Transverse colon (tissue), 4 donors: ENCODE results near the gene OSBPL10. TPM values are rescaled to one million over a fixed set of nuclear protein-coding genes. Genes with fewer than 3 reads are reported as not detected.

Experiments used
- DNase-seq: peaks from one replicate; pipeline ENCODE4 v3.0.0-alpha.2; 2019
- H3K27ac ChIP-seq, 4 donors: fragments of 200-600 bp; sonication (generic); 2 replicates each; pipeline ENCODE4 v1.5.1; 2016 to 2018; ENCODE audit warnings: inconsistent platforms in 4 of 4
- H3K27me3 ChIP-seq: fragments of 200-600 bp; sonication (generic); 2 replicates; pipeline ENCODE4 v1.5.1; 2017; ENCODE audit warnings: inconsistent platforms
- H3K36me3 ChIP-seq, 4 donors: fragments of 200-600 bp; sonication (generic); 2 replicates each; pipeline ENCODE4 v1.5.1; 2017 to 2019; ENCODE audit warnings: inconsistent platforms in 4 of 4
- H3K4me1 ChIP-seq, 4 donors: fragments of 200-600 bp; sonication (generic); 2 replicates each; pipeline ENCODE4 v1.5.1; 2017 to 2020; ENCODE audit warnings: inconsistent platforms in 4 of 4
- H3K4me3 ChIP-seq, 4 donors: fragments of 200-600 bp; sonication (generic); 1 replicate in 1 of 4; 2 replicates in 3 of 4; pipeline versions ENCODE4 v1.5.1 to v1.6.1; 2017 to 2019; ENCODE audit warnings: inconsistent platforms in 4 of 4
- H3K9me3 ChIP-seq, 2 donors: fragments of 200-600 bp; sonication (generic); 2 replicates each; pipeline ENCODE4 v1.5.1; 2017 to 2019; ENCODE audit warnings: inconsistent platforms in 2 of 2
- CTCF ChIP-seq, 5 experiments: fragments of 200-600 bp in 3 of 5; fragments of 450-650 bp in 2 of 5; sonication (generic) in 3 of 5; IDR thresholded peaks; 1 replicate in 2 of 5; 2 replicates in 3 of 5; pipeline ENCODE4 v1.5.1; 2016 to 2017; ENCODE audit warnings: antibody characterized with exemption in 5 of 5, inconsistent platforms in 3 of 5, mild to moderate bottlenecking in 2 of 5, moderate library complexity in 1 of 5
- EP300 ChIP-seq: sonication (generic); formaldehyde crosslinking; IDR thresholded peaks from one replicate; pipeline ENCODE4 v1.6.1; 2017; ENCODE audit warnings: antibody characterized with exemption, low read depth
- POLR2A ChIP-seq: fragments of 450-650 bp; IDR thresholded peaks from one replicate; pipeline ENCODE4 v1.6.1; 2016; ENCODE audit warnings: antibody characterized with exemption, mild to moderate bottlenecking, moderate library complexity
- POLR2AphosphoS5 ChIP-seq, 3 donors: sonication (generic); formaldehyde crosslinking; IDR thresholded peaks; one replicate each; pipeline ENCODE4 v1.6.1; 2016; ENCODE audit warnings: antibody characterized with exemption in 3 of 3
- WGBS, 2 donors: methylation state at CpG; one replicate each; pipeline ENCODE4 v1.1.5; 2018; ENCODE audit warnings: low coverage in 1 of 2; 5-methylcytosine and 5-hydroxymethylcytosine counted together
- in situ Hi-C, 4 donors: fragments of 200-750 bp; cut with MboI; loops; one replicate each; pipeline versions ENCODE4 v1.15.0 to v1.15.1; 2017; ENCODE audit warnings: low sequenced_read_pairs in 3 of 4, low pct_ligation_motif_present in 1 of 4, low pct_unique_long_range_greater_than_20kb in 1 of 4
- intact Hi-C: fragments of 100-400 bp; cut with DNase I; formaldehyde crosslinking; loops from one replicate; pipeline ENCODE4 v1.15.1; 2023; ENCODE audit warnings: low total_unique reads
- total RNA-seq, 4 donors: library from RNA; depleted of rRNA; stranded (reverse); fragments of >200 nt; gene quantifications; one replicate each; pipeline ENCODE4 v1.1.0, GENCODE V29; 2016

The OSBPL10 gene
- total RNA-seq, 4 donors from 2014 or later: 10.0 to 34.8 (median 19.5) TPM

DNA sequence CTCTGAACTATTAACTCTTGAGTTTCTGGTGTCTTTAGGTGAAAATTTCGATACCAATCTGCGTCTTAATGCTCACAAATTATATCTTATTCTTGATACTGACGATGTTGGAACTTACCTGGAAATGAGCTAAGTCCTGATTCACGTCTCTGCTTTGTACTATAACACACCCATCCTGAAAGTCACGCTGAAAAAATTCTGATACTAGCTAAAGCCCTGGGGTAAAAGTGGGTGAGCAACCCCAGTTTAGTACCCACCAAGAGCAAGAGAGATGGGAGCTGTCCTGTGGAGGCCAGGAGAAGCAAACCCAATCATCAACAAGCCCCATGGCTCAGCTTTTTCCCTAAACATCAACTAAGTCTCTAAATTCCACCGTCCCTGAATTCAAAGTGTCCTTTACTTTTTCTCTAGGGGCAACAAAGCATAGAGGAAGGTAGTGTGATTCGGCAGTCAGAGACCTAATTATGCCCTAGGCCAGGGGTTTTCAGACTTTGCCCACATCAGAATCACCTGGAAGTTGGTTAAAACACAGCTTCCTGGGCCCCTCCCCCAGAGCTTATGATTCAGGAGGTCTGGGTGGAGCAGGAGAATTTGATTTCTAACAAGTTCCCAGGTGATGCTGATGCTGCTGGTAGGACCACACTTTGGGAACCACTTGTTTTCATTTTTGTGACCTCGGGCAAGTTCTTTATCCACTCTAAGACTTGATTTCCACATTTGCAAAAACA lies 90.2 kb downstream of the OSBPL10 start:
- Histone ChIP-seq H3K27ac (no peak overlapping the region), H3K4me3 (no peak overlapping the region), H3K4me1 (peaks cover 0 to 10% (median 2%) of the 10 kb centered on the region in 4 donors), H3K27me3 (no peaks in the 10 kb centered on the region), H3K9me3 (no peaks in the 10 kb centered on the region), H3K36me3 (no peaks in the 10 kb centered on the region)
- intact Hi-C loops: no loop called here
- in situ Hi-C loops: no loop called here
- TF ChIP-seq CTCF (IDR thresholded peaks at IDR 0.05) (no peak), POLR2A (no peak), EP300 (no peak), POLR2AphosphoS5 (IDR thresholded peaks at IDR 0.05) (no peak)
- 77 to 86% methylated on average over 8 of the region's 8 CpGs for WGBS, 2 donors
- no peak for DNase-seq

DNA sequence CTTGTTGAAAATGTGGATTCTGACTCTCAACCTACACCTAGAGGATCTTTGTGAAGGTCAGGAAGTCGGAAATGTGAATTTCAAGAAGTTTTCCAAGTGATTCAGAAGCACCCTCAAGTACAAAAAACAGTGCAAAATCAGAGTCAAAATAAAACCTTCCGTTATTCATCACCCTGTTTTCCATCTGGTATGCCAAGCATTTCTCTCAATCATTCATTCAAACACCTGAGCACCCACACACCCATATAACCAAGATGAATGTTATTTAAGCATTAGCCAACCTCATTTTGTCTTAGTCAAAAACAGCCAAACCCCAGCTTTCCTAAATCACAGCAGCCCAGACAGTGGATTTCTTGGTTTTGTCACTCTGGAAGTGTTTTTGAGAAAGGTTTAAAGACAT lies 91.1 kb downstream of the OSBPL10 start:
- intact Hi-C loops (no loop called here), in situ Hi-C loops (no loop called here)
- no peak for DNase-seq
- no peaks in the 10 kb centered on the region for H3K27me3 ChIP-seq
- TF ChIP-seq EP300 (no peak), POLR2A (no peak), CTCF (IDR thresholded peaks at IDR 0.05) (no peak), POLR2AphosphoS5 (IDR thresholded peaks at IDR 0.05) (no peak)
- 84 to 86% methylated on average over 2 of the region's 2 CpGs for WGBS, 2 donors
- H3K4me3 ChIP-seq: no peak overlapping the region
- H3K36me3 ChIP-seq: no peaks in the 10 kb centered on the region
- H3K4me1 ChIP-seq: peaks cover 0 to 10% (median 2%) of the 10 kb centered on the region in 4 donors
- H3K27ac ChIP-seq: no peak overlapping the region
- no peaks in the 10 kb centered on the region for H3K9me3 ChIP-seq

- WGBS, 2 donors: 88 to 100% methylated on average over 2 to 3 of the region's 3 CpGs
- TF ChIP-seq POLR2AphosphoS5 (IDR thresholded peaks at IDR 0.05): no peak
- TF ChIP-seq CTCF (IDR thresholded peaks at IDR 0.05): no peak
- no peak for TF ChIP-seq POLR2A
- no peak for TF ChIP-seq EP300
These were observed 95.8 kb downstream of the OSBPL10 start for GRCh38 chr3:31885235-31885634.

GRCh38 chr3:31884251-31884650 lies 96.8 kb downstream of the OSBPL10 start:
- 94 to 100% methylated on average over 1 of the region's 1 CpG for whole genome bisulfite sequencing, 2 donors
- no peaks in the 10 kb centered on the region for H3K36me3 ChIP-seq
- no peaks in the 10 kb centered on the region for H3K9me3 ChIP-seq
- no peaks in the 10 kb centered on the region for H3K27me3 ChIP-seq
- no peak overlapping the region for H3K27ac ChIP-seq
- no peak overlapping the region for H3K4me3 ChIP-seq
- intact Hi-C loops: no loop called here
- no peak for DNase-seq
- peaks cover 0 to 2% (median 0%) of the 10 kb centered on the region in 4 donors for H3K4me1 ChIP-seq
- TF ChIP-seq CTCF (IDR thresholded peaks at IDR 0.05) (no peak), POLR2AphosphoS5 (IDR thresholded peaks at IDR 0.05) (no peak), POLR2A (no peak), EP300 (no peak)
- in situ Hi-C loops: no loop called here

More at GRCh38 chr3:31885235-31885634, 95.8 kb downstream of the OSBPL10 start:
- no peak overlapping the region for H3K4me3 ChIP-seq
- no peaks in the 10 kb centered on the region for H3K9me3 ChIP-seq
- DNase-seq: no peak
- H3K4me1 ChIP-seq: peaks cover 0 to 2% (median 0%) of the 10 kb centered on the region in 4 donors
- in situ Hi-C loops (no loop called here), intact Hi-C loops (no loop called here)
- no peaks in the 10 kb centered on the region for H3K27me3 ChIP-seq
- H3K36me3 ChIP-seq: no peaks in the 10 kb centered on the region
- H3K27ac ChIP-seq: no peak overlapping the region
